Stomach (tissue), 9 donors: Measurements from ENCODE around the gene TESK2. TPM values are rescaled to one million over a fixed set of nuclear protein-coding genes. Genes with fewer than 3 reads are reported as not detected.

Experiments
- DNase-seq, 2 donors: peaks; one replicate each; pipeline versions ENCODE4 v3.0.0 to v3.0.0-alpha.2; 2013 to 2019
- H3K27ac ChIP-seq, 5 donors: fragments of 200-600 bp in 4 of 5; sonication (generic) in 4 of 5; one replicate each; pipeline ENCODE4 v1.5.1; 2013 to 2019; ENCODE audit warnings: mild to moderate bottlenecking in 1 of 5, moderate library complexity in 1 of 5
- H3K27me3 ChIP-seq, 3 donors: fragments of 200-600 bp; sonication (generic); one replicate each; pipeline ENCODE4 v1.5.1; 2017 to 2019; ENCODE audit warnings: mixed run types in 1 of 3
- H3K36me3 ChIP-seq, 4 donors: fragments of 200-600 bp; sonication (generic); 1 replicate in 3 of 4; 2 replicates in 1 of 4; pipeline ENCODE4 v1.5.1; 2016 to 2019
- H3K4me1 ChIP-seq, 4 donors: fragments of 200-600 bp; sonication (generic); one replicate each; pipeline ENCODE4 v1.5.1; 2016 to 2019
- H3K4me3 ChIP-seq, 4 donors: fragments of 200-600 bp; sonication (generic) in 3 of 4; one replicate each; pipeline ENCODE4 v1.5.1; 2016 to 2019; ENCODE audit warnings: mild to moderate bottlenecking in 1 of 4
- H3K9me3 ChIP-seq, 4 donors: fragments of 200-600 bp; sonication (generic); one replicate each; pipeline ENCODE4 v1.5.1; 2016 to 2019
- CTCF ChIP-seq, 7 experiments: fragments of 450-650 bp in 4 of 7; fragments of 200-600 bp in 3 of 7; sonication (generic) in 3 of 7; IDR thresholded peaks; one replicate each; pipeline ENCODE4 v1.5.1; 2016 to 2019; ENCODE audit warnings: antibody characterized with exemption in 7 of 7, control low read depth in 2 of 7, mild to moderate bottlenecking in 1 of 7
- EP300 ChIP-seq: sonication (generic); formaldehyde crosslinking; IDR thresholded peaks from one replicate; pipeline ENCODE4 v1.6.1; 2017; ENCODE audit warnings: antibody characterized with exemption
- POLR2A ChIP-seq, 4 donors: fragments of 450-650 bp; IDR thresholded peaks; one replicate each; pipeline ENCODE4 v1.6.1; 2016; ENCODE audit warnings: antibody characterized with exemption in 4 of 4, control low read depth in 2 of 4, mild to moderate bottlenecking in 1 of 4, moderate library complexity in 1 of 4
- POLR2AphosphoS5 ChIP-seq, 3 donors: sonication (generic); formaldehyde crosslinking; IDR thresholded peaks; one replicate each; pipeline ENCODE4 v1.6.1; 2016; ENCODE audit warnings: antibody characterized with exemption in 3 of 3
- WGBS, 5 donors: extraction: QIAGEN DNeasy Blood & Tissue Kit in 3 of 5; methylation state at CpG; one replicate each; pipeline versions ENCODE4 v1.1.5 to v1.1.7; 2013 to 2018; 5-methylcytosine and 5-hydroxymethylcytosine counted together
- intact Hi-C: fragments of 100-400 bp; cut with DNase I; formaldehyde crosslinking; loops from one replicate; pipeline ENCODE4 v1.15.1; 2023; ENCODE audit warnings: low total_unique reads
- polyA plus RNA-seq, 3 donors: library from polyadenylated mRNA; stranded (reverse); fragments of 200-250 nt; gene quantifications; one replicate each; pipeline ENCODE4 v1.2.3, GENCODE V29; 2013
- total RNA-seq, 5 donors: library from RNA; depleted of rRNA; stranded (reverse); fragments of >200 nt; gene quantifications; one replicate each; pipeline versions ENCODE4 v1.1.0 to v1.2.3, GENCODE V29; 2014 to 2016
- donor health status: healthy with polysubstance abuse.
- donor health status: Bipolar disorder and iron deficiency.
- donor health status: healthy.

The TESK2 gene
- total and polyA plus RNA-seq, 8 donors: 2.8 to 11.2 (median 4.0) TPM; not detected in 1

GRCh38 chr1:45510036-45510971 lies 19.3 kb upstream of the TESK2 start:
- WGBS, 5 donors: 64 to 76% (median 66%) methylated on average over 9 of the region's 9 CpGs
- intact Hi-C loops: no loop called here
- H3K27ac ChIP-seq: peak overlapping the region in 1 of 5 donors; percentile 1
- no peaks in the 10 kb centered on the region for H3K9me3 ChIP-seq
- H3K27me3 ChIP-seq: no peaks in the 10 kb centered on the region
- peaks cover 51 to 89% (median 75%) of the 10 kb centered on the region in 4 donors for H3K36me3 ChIP-seq
- DNase-seq: no peak
- no peak for TF ChIP-seq POLR2AphosphoS5 (IDR thresholded peaks at IDR 0.05)
- no peak for TF ChIP-seq POLR2A (IDR thresholded peaks at IDR 0.05)
- no peak for TF ChIP-seq EP300
- no peak for TF ChIP-seq CTCF (IDR thresholded peaks at IDR 0.05)
- peaks cover 0 to 32% (median 12%) of the 10 kb centered on the region in 4 donors for H3K4me1 ChIP-seq
- H3K4me3 ChIP-seq: no peak overlapping the region

GRCh38 chr1:45508295-45509151 lies 17.6 kb upstream of the TESK2 start:
- DNase-seq: no peak
- Histone ChIP-seq H3K36me3 (peaks cover 35 to 71% (median 58%) of the 10 kb centered on the region in 4 donors), H3K27ac (peak overlapping the region in 3 of 5 donors; percentile 32 to 42 (median 37)), H3K9me3 (no peaks in the 10 kb centered on the region), H3K4me3 (no peak overlapping the region), H3K4me1 (peaks cover 0 to 23% (median 8%) of the 10 kb centered on the region in 4 donors), H3K27me3 (no peaks in the 10 kb centered on the region)
- intact Hi-C loops: loop anchor here (5.0 kb wide), 1 partner anchor 64 kb away; no protein-coding TSS in a partner anchor
- no peak for TF ChIP-seq POLR2AphosphoS5 (IDR thresholded peaks at IDR 0.05)
- TF ChIP-seq CTCF (IDR thresholded peaks at IDR 0.05): no peak
- no peak for TF ChIP-seq EP300
- TF ChIP-seq POLR2A (IDR thresholded peaks at IDR 0.05): no peak
- 64 to 71% (median 66%) methylated on average over 12 to 15 of the region's 15 CpGs for WGBS, 5 donors

GRCh38 chr1:45507893-45508292 lies 16.9 kb upstream of the TESK2 start:
- 66 to 81% (median 72%) methylated on average over 4 of the region's 4 CpGs for WGBS, 5 donors
- no peaks in the 10 kb centered on the region for H3K9me3 ChIP-seq

More at GRCh38 chr1:45507893-45508292, 16.9 kb upstream of the TESK2 start:
- Histone ChIP-seq H3K27ac (peak overlapping the region in 3 of 5 donors; percentile 32 to 42 (median 37)), H3K36me3 (peaks cover 29 to 65% (median 51%) of the 10 kb centered on the region in 4 donors), H3K4me3 (no peak overlapping the region), H3K27me3 (no peaks in the 10 kb centered on the region), H3K4me1 (peaks cover 0 to 19% (median 8%) of the 10 kb centered on the region in 4 donors)
- TF ChIP-seq EP300 (no peak), POLR2A (IDR thresholded peaks at IDR 0.05) (no peak), CTCF (IDR thresholded peaks at IDR 0.05) (no peak), POLR2AphosphoS5 (IDR thresholded peaks at IDR 0.05) (no peak)
- DNase-seq: no peak
- intact Hi-C loops: loop anchor here (5.0 kb wide), 1 partner anchor 64 kb away; no protein-coding TSS in a partner anchor
